GM23248 (cell line): ENCODE data around the gene MOK.

ENCODE experiments used
- EZH2 ChIP-seq: fragments of 200-600 bp; sonication (generic); IDR thresholded peaks from 2 replicates; pipeline ENCODE4 v1.6.1; 2018; ENCODE audit warnings: antibody characterized with exemption, mild to moderate bottlenecking; ENCODE audit not compliant: insufficient read depth, poor library complexity, severe bottlenecking
- EZH2phosphoT487 ChIP-seq: fragments of 200-600 bp; sonication (generic); IDR thresholded peaks from 2 replicates; pipeline ENCODE4 v1.6.1; 2018; ENCODE audit warnings: antibody characterized with exemption, moderate library complexity, mild to moderate bottlenecking, low read depth; ENCODE audit not compliant: insufficient read depth

- TF ChIP-seq EZH2 (no peak), EZH2phosphoT487 (no peak)
Observed at GRCh38 chr14:102212845-102213244, 92.1 kb downstream of the MOK start.
